Hepatic stellate cell (primary cell): ENCODE measurements around the gene AIG1.
"Not testable (repeated sequence)": the region's sequence is repeated elsewhere in the genome, so short reads cannot be mapped to it uniquely, and the experiment has no call there.

Experiments
- DNase-seq: peaks from one replicate; pipeline ENCODE4 v3.0.0; 2011; ENCODE audit warnings: low spot score

AIG1 gene

DNA sequence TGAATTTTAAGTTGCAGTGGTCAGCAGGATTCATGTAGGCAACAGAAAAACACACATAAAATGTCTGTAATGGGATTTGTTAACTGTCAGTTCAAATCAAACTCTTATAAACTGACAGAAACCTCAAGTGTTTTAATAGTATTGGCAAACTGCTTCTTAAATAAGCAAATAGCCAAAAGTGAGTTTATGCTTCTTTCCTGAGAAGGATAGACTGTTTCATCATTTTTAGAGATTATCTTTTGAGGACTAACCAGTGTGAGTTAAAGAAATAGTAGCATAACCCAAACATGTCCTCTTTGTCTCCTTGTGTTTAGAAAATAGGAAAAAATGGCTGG is 68.0 kb downstream of the AIG1 start:
- no peak for DNase-seq

- DNase-seq: no peak
Observed at GRCh38 chr6:143130928-143131327, 70.2 kb downstream of the AIG1 start.

- DNase-seq: no peak
Observed at GRCh38 chr6:143135325-143135724, 74.6 kb downstream of the AIG1 start.

DNA sequence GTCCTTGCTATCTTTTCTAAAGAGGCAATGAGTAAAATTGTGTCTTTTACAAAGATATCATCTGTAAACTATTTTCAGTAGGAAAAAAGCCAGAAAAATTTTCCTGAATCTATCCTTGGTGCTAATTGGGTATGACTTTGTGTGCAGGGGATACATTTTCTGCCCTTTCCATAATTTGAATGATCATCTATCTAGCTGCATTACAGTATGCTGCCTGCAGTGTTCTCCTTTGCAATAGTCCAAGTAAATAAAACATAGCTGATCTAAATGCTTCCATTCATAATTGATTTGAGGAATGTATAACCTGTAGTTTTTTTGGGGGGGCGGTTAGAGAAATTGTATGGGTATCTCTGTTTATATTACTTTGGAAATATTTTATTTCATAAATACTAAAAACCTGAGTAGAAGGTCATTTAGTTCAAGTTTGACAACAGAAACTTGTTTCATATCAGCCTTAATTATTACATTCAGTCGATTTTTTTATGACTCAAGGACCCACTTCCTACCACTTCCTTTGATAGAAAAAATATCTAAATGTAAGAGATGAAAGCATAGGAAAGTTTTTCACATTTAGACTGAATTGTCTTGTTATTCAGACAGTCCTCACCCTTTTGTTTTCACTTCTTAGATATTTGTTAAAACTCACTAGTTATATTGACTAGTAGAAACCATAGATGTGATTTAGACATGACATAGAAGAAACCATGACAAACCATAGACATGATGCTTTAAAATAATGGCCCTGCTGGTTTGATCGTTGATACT is 75.3 kb downstream of the AIG1 start:
- DNase-seq: no peak

GRCh38 chr6:143136647-143137046 is 76.0 kb downstream of the AIG1 start:
- DNase-seq: no peak

GRCh38 chr6:143139239-143139784 is 78.6 kb downstream of the AIG1 start:
- DNase-seq: no peak

DNA sequence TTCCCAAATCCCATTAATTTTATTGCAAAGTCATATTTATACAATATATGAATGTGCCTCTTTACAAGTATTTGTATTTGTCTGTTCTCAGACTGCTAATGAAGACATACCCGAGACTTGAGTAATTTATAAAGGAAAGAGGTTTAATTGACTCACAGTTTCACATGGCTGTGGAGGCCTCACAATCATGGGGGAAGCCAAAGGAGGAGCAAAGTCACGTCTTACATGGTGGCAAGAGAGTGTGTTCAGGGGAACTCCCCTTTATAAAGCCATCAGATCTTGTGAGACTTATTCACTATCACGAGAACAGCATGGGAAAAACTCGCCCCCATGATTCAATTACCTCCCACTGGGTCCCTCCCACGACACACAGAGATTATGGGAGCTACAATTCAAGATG is 79.2 kb downstream of the AIG1 start:
- DNase-seq: not testable (repeated sequence)

- no peak for DNase-seq
Observed at GRCh38 chr6:143140767-143141166, 80.1 kb downstream of the AIG1 start.

- no peak for DNase-seq
Observed at GRCh38 chr6:143141442-143141841, 80.8 kb downstream of the AIG1 start.

GRCh38 chr6:143146186-143146851 is 85.6 kb downstream of the AIG1 start:
- DNase-seq: no peak

DNA sequence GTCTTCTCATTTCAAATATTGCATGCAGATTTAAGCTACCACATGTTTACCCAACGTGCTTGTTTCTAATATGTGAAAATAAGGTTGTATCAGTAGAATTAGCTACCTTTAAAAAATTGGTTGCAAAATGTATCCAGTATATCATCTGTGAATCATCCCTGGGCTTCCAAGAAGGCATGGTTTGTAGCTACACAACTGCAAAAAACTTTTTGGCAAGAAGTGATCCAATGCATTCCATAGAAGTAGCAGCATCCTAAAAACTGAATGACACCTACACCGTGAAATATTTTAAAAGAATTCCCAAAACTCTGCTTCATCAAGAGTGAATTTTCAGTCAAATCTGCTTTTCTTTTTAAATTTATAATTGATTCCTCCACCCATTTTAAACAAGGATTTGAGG is 89.1 kb downstream of the AIG1 start:
- no peak for DNase-seq

GRCh38 chr6:143150281-143150680 is 89.6 kb downstream of the AIG1 start:
- DNase-seq: no peak

- DNase-seq: no peak
Observed at GRCh38 chr6:143151381-143151780, 90.7 kb downstream of the AIG1 start.

DNA sequence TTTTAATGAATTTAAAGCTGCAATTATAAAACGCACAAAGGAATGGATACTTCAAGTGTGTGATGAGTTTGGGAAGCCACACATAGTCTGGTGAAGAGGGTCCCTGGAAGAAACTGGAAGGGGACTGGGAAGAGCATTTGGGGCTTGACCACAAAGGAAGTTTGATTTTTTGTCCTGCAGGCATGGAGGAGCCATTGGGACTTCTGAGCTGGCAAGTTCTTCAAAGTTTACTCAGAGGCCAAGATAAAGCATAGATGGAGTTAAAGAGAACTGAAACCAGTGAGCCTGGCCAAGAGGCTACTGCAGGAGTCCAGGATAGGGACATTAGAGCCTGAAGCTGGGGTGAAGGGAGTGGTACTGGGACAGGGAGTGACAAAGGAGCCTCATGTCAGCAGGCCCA is 95.0 kb downstream of the AIG1 start:
- no peak for DNase-seq

DNA sequence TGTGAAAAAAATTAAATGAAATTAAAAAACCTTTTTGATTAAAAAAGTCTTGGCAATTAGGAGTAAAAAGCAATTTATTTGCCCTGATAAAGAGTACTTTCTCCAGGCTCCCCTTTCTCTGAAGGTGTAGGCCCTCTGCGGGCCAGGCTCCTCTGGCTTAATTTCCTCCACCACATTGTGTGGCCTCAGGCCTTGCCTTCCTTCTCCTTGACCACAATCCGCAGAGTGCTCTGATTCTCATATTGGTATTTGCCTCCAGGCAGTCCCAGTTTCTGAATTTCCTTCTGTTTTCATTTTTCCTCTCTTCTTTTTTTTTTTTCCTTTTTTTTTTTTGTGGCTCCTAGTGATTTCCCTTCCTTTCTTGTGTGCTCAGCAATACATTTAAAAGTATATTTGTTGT is 96.4 kb downstream of the AIG1 start:
- DNase-seq: no peak

GRCh38 chr6:143158113-143158581 is 97.5 kb downstream of the AIG1 start:
- no peak for DNase-seq

- no peak for DNase-seq
Observed at GRCh38 chr6:143159001-143159400, 98.3 kb downstream of the AIG1 start.

GRCh38 chr6:143160015-143160414 is 99.3 kb downstream of the AIG1 start:
- no peak for DNase-seq

DNA sequence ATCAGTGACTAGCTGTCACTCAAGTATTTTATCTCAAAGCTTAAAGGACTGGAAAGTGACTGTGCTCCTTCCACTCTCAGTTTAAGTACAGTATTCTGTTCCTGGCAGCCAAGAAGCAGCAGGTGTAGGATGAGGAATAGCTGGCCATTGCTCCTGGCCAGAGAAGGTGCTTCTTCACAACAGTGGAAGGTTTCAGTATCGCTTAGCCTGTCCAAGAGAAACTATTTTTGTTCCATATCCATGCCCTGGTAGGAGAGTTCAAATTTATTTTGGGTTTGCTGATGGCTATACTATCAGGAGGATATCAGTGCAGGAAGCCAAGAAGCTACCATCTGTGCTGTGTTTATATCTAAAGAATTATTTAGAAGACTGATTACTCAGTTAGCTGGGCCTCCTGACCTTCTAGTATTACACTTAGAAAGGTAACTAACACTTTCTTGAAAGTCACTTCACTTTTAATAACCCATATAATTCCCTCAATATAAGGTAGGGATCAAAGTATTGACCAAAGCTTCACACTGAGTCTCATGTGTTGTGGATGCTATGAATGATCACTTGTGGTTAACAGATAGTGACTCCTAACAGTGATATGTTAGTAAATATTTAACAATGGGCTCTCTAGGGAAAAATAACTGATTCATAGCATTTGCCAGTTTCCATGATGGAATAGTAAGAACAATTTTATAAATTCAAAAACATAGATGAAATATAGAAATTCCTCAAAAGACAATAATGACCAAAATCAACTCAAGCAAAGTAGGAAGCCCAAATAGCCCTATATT is 99.9 kb downstream of the AIG1 start:
- DNase-seq: no peak

DNA sequence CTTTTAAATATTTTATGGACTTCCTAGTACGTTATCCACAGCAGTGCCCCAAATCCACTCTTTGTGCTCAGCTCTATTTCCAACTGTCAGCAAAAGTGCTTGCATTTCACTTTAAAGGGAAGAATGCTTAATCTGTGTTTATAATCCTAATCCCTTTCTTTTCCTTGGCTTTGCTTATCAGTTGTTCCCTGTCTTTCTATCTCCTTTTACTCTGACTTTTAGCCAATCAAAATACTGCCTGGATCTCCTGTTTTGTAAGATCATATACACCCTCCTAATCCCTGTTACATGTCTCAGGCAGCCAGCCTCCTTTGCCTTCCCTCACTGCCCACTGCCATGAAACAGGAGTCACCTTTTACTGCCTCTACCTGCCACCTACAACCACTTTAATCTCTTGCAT is 102.9 kb downstream of the AIG1 start:
- no peak for DNase-seq

DNA sequence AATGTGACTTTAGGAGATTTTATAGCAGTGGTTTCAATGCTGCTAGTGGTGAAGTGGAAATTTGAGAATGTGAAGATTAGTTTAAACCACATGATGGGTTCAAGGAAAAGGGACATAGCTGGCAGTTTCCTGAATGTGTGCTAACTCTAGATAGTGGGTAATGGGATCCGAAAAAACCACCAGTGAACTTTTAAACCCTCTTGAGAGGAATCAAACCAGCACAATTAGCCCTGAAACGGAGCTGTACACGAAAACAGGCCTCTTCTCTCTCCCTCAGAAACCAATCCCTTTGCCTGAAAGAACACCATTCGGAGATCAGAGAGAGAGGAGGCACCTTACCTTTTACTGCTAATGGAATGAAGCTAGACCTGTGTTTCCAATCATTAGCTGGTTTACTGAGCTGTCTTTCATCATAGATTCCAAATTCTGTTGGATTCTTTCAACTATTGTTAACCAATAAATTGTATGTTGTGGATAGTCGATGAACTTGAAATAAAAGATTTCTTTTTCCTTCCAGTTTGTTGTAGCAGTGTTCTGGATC is 103.9 kb downstream of the AIG1 start:
- no peak for DNase-seq

GRCh38 chr6:143165315-143165855 is 104.7 kb downstream of the AIG1 start:
- DNase-seq: no peak
